DND-41 (cell line): ENCODE measurements around the gene KRTAP5-6.

ENCODE experiments used
- ATAC-seq: fragments of 200-7000 bp; cut with Tn5 transposase; 3 replicates; pipeline ENCODE4 v1.9.1; 2021; ENCODE audit warnings: low read depth; ENCODE audit not compliant: insufficient read depth
- DNase-seq: peaks from one replicate; pipeline ENCODE4 v3.0.0-alpha.2; 2020
- H2AFZ ChIP-seq: 2 replicates; pipeline ENCODE4 v1.6.0; 2012; ENCODE audit warnings: low read depth, low read length
- H3K27ac ChIP-seq: 2 replicates; pipeline ENCODE4 v1.5.1; 2012; ENCODE audit warnings: low read length, inconsistent platforms
- H3K27me3 ChIP-seq: fragments of 200-600 bp; sonication (generic); 2 replicates; pipeline ENCODE4 v1.6.0; 2012; ENCODE audit warnings: low read length, mild to moderate bottlenecking, inconsistent platforms; ENCODE audit not compliant: insufficient read depth, poor library complexity
- H3K36me3 ChIP-seq: 2 replicates; pipeline ENCODE4 v1.5.1; 2012; ENCODE audit warnings: low read length, inconsistent platforms; ENCODE audit not compliant: insufficient read depth
- H3K4me1 ChIP-seq: 2 replicates; pipeline ENCODE4 v1.5.1; 2012; ENCODE audit warnings: mild to moderate bottlenecking, low read length; ENCODE audit not compliant: insufficient read depth
- H3K4me2 ChIP-seq: 2 replicates; pipeline ENCODE4 v1.6.0; 2012; ENCODE audit warnings: mild to moderate bottlenecking, moderate library complexity, low read length, inconsistent platforms; ENCODE audit not compliant: insufficient read depth
- H3K4me3 ChIP-seq, 2 experiments: fragments of 200-600 bp in 1 of 2; shearing (Covaris generic) in 1 of 2; 2 replicates each; pipeline ENCODE4 v1.5.1; 2012 to 2016; ENCODE audit warnings: inconsistent platforms in 2 of 2, low read length in 2 of 2, mild to moderate bottlenecking in 2 of 2, low read depth in 1 of 2, moderate library complexity in 1 of 2
- H3K79me2 ChIP-seq: 2 replicates; pipeline ENCODE4 v1.6.0; 2012; ENCODE audit warnings: low read length, inconsistent platforms; ENCODE audit not compliant: insufficient read depth
- H3K9ac ChIP-seq: 2 replicates; pipeline ENCODE4 v1.6.0; 2012; ENCODE audit warnings: low read depth, mild to moderate bottlenecking, inconsistent platforms, low read length, moderate library complexity
- H3K9me3 ChIP-seq: 2 replicates; pipeline ENCODE4 v1.5.1; 2012; ENCODE audit warnings: low read length, moderate library complexity, mild to moderate bottlenecking, inconsistent platforms; ENCODE audit not compliant: insufficient read depth, severe bottlenecking
- H4K20me1 ChIP-seq: 2 replicates; pipeline ENCODE4 v1.6.0; 2012; ENCODE audit warnings: low read length; ENCODE audit not compliant: insufficient read depth
- CTCF ChIP-seq: IDR thresholded peaks from 2 replicates; pipeline ENCODE4 v1.5.1; 2012; ENCODE audit warnings: borderline replicate concordance, low read length, moderate library complexity, mild to moderate bottlenecking; ENCODE audit not compliant: poor library complexity, severe bottlenecking; ENCODE audit errors: extremely low read depth
- EZH2 ChIP-seq: IDR thresholded peaks from 3 replicates; pipeline ENCODE4 v1.6.1; 2012; ENCODE audit warnings: borderline replicate concordance, low read depth, mild to moderate bottlenecking, moderate library complexity, low read length, inconsistent platforms; ENCODE audit not compliant: severe bottlenecking

The KRTAP5-6 gene

GRCh38 chr11:1718326-1718725 is 21.3 kb downstream of the KRTAP5-6 start:
- ATAC-seq (no peak), DNase-seq (no peak)
- no peaks in the 10 kb centered on the region for H3K79me2 ChIP-seq
- H3K36me3 ChIP-seq, result no peaks in the 10 kb centered on the region
- H2AFZ ChIP-seq, result no peak overlapping the region
- H3K27ac ChIP-seq, result peak overlapping the region; percentile 22; the same call in 1 of the 2 replicates
- no peaks in the 10 kb centered on the region for H3K9me3 ChIP-seq
- H3K4me3 ChIP-seq, result no peak overlapping the region
- H3K27me3 ChIP-seq, result no peaks in the 10 kb centered on the region
- no peak overlapping the region for H3K9ac ChIP-seq
- TF ChIP-seq CTCF, result no peak
- no peak for TF ChIP-seq EZH2
- H3K4me2 ChIP-seq, result no peak overlapping the region
- peaks cover 19% of the 10 kb centered on the region for H3K4me1 ChIP-seq
- no peaks in the 10 kb centered on the region for H4K20me1 ChIP-seq

- Histone ChIP-seq H3K4me3 (no peak overlapping the region), H3K4me1 (peaks cover 19% of the 10 kb centered on the region), H3K79me2 (no peaks in the 10 kb centered on the region), H2AFZ (no peak overlapping the region), H3K9me3 (no peaks in the 10 kb centered on the region), H3K9ac (no peak overlapping the region), H3K27ac (no peak overlapping the region), H3K27me3 (no peaks in the 10 kb centered on the region), H4K20me1 (no peaks in the 10 kb centered on the region), H3K4me2 (no peak overlapping the region), H3K36me3 (no peaks in the 10 kb centered on the region)
- ATAC-seq (no peak), DNase-seq (no peak)
- TF ChIP-seq EZH2 (no peak), CTCF (no peak)
Measured at GRCh38 chr11:1719781-1720180, 22.8 kb downstream of the KRTAP5-6 start.

GRCh38 chr11:1727096-1727690 is 30.2 kb downstream of the KRTAP5-6 start:
- H3K9ac ChIP-seq, result no peak overlapping the region
- ATAC-seq (no peak), DNase-seq (no peak)
- no peaks in the 10 kb centered on the region for H3K27me3 ChIP-seq
- H3K4me2 ChIP-seq, result no peak overlapping the region
- H3K27ac ChIP-seq, result peak overlapping the region; percentile 94
- H3K4me3 ChIP-seq, result no peak overlapping the region
- H4K20me1 ChIP-seq, result no peaks in the 10 kb centered on the region
- TF ChIP-seq EZH2 (no peak), CTCF (no peak)
- H3K36me3 ChIP-seq, result no peaks in the 10 kb centered on the region
- H2AFZ ChIP-seq, result no peak overlapping the region
- H3K9me3 ChIP-seq, result no peaks in the 10 kb centered on the region
- no peaks in the 10 kb centered on the region; the same call in 1 of the 2 replicates for H3K79me2 ChIP-seq
- peaks cover 65% of the 10 kb centered on the region for H3K4me1 ChIP-seq

DNA sequence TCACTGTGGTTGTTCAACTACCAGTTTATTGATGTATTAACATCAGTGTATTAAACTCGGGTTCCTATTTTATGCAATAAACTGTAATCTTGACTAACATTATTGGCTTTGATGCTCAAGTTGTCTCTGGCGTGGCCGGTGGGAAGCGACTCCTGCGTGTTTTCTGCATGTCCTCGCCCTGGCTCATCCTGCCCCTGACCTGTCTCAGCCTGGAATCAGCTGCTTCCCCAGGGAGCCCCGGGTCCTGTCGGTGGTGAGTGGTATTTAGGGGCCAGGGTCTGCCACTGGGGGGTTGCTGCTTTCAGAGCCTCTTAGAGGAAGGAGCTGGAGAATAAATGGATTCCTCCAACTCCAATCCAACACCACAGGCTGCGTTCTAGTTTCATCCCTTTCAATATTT is 30.9 kb downstream of the KRTAP5-6 start:
- no peak overlapping the region for H2AFZ ChIP-seq
- peak overlapping the region; percentile 54 for H3K9ac ChIP-seq
- H3K4me1 ChIP-seq, result peaks cover 71% of the 10 kb centered on the region
- TF ChIP-seq CTCF (no peak), EZH2 (no peak)
- H3K36me3 ChIP-seq, result no peaks in the 10 kb centered on the region
- H3K79me2 ChIP-seq, result no peaks in the 10 kb centered on the region; the same call in 1 of the 2 replicates
- H3K4me2 ChIP-seq, result no peak overlapping the region
- ATAC-seq, result no peak
- no peaks in the 10 kb centered on the region for H3K27me3 ChIP-seq
- H4K20me1 ChIP-seq, result no peaks in the 10 kb centered on the region
- no peaks in the 10 kb centered on the region for H3K9me3 ChIP-seq
- H3K4me3 ChIP-seq, result no peak overlapping the region
- H3K27ac ChIP-seq, result peak overlapping the region; percentile 94
- no peak for DNase-seq
